Activated T-helper 2 cell treated with anti-CD3 and anti-CD28 coated beads, Interferon-gamma antibody, Interleukin-2, Interleukin-4, amounts not matched to agents 10 μg/mL and 5 μg/mL and 100 μg/mL, durations not matched to agents 14 hours and 24 hours and 36 hours (primary cell): ENCODE measurements around the gene ATG2B. TPM values are rescaled to one million over a fixed set of nuclear protein-coding genes. Genes with fewer than 3 reads are reported as not detected.

ENCODE experiments used
- DNase-seq: peaks from one replicate; pipeline ENCODE4 v3.0.0; 2021; ENCODE audit warnings: low spot score
- H3K27ac Mint-ChIP-seq: one replicate; pipeline ENCODE4 v1.8.0; 2021; ENCODE audit warnings: mixed read lengths
- H3K27me3 Mint-ChIP-seq: one replicate; pipeline ENCODE4 v1.8.0; 2021; ENCODE audit warnings: low read depth, mixed read lengths
- H3K36me3 Mint-ChIP-seq: one replicate; pipeline ENCODE4 v1.8.0; 2021; ENCODE audit warnings: low read depth, mixed read lengths
- H3K4me1 Mint-ChIP-seq: one replicate; pipeline ENCODE4 v1.8.0; 2021; ENCODE audit warnings: low read depth, mixed read lengths
- H3K4me3 Mint-ChIP-seq: one replicate; pipeline ENCODE4 v1.8.0; 2021; ENCODE audit warnings: low read depth, mild to moderate bottlenecking, moderate library complexity, mixed read lengths
- H3K9me3 Mint-ChIP-seq: one replicate; pipeline ENCODE4 v1.8.0; 2021; ENCODE audit warnings: mixed read lengths
- intact Hi-C: fragments of 100-400 bp; cut with micrococcal nuclease; formaldehyde crosslinking; loops from one replicate; pipeline ENCODE4 v1.15.1; 2023
- total RNA-seq: library from RNA; stranded (reverse); gene quantifications from 2 replicates; pipeline ENCODE4 v1.2.3, GENCODE V29; 2022

ATG2B gene
- total RNA-seq, 1 donor from 2014 or later: 18.3 TPM

DNA sequence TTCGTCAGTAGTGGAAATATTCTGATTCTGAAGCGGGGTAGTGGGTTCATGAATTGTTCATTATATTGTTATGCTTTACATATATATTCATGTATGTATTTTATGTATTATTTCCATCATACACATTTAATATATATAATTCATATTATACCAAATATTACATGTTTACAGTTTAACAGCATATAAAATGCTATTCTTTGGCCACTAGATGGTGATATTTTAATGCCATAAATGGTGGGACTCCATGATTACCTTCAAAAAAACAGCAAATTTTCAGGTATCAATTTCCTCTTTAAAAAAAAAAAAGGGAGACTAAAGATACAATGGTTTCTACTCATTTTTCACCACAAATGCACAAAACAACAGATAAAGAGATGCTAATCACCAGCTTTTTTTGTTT, 66.1 kb downstream of the ATG2B start:
- no peak overlapping the region for H3K27ac Mint-ChIP-seq
- H3K27me3 Mint-ChIP-seq: no peaks in the 10 kb centered on the region
- no peaks in the 10 kb centered on the region for H3K4me1 Mint-ChIP-seq
- no peak for DNase-seq
- intact Hi-C loops: loop anchor here (1.0 kb wide), 1 partner anchor 127 kb away; no protein-coding TSS in a partner anchor
- H3K36me3 Mint-ChIP-seq: peaks cover 9% of the 10 kb centered on the region
- H3K4me3 Mint-ChIP-seq: no peak overlapping the region
- no peaks in the 10 kb centered on the region for H3K9me3 Mint-ChIP-seq

DNA sequence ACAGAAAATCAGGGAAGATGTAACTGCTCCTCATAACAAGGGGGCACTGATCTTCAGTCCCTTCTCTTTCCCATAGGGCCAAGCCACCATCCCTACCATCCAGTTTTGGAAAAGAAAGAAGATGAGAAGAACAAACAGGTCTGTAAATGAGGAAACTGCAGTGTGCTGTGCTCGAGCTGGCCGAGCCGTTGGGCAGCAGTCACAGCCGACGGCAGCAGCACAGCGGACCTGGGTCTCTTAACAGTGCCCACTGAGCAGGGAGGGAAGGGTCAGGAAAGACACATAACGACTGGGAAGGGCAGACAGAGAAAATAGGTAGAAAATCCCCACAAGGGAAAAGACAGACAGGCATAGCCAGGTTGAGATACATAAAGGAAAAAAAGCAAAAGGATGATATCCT, 68.9 kb downstream of the ATG2B start:
- Mint-ChIP-seq H3K36me3 (peaks cover 12% of the 10 kb centered on the region), H3K4me3 (no peak overlapping the region), H3K4me1 (no peaks in the 10 kb centered on the region), H3K9me3 (no peaks in the 10 kb centered on the region), H3K27ac (no peak overlapping the region), H3K27me3 (no peaks in the 10 kb centered on the region)
- no peak for DNase-seq
- intact Hi-C loops: no loop called here

- Mint-ChIP-seq H3K4me1 (no peaks in the 10 kb centered on the region), H3K4me3 (no peak overlapping the region), H3K27ac (no peak overlapping the region), H3K36me3 (peaks cover 17% of the 10 kb centered on the region), H3K27me3 (no peaks in the 10 kb centered on the region), H3K9me3 (no peaks in the 10 kb centered on the region)
- DNase-seq: no peak
- intact Hi-C loops: no loop called here
Measured at GRCh38 chr14:96287856-96288255, 75.3 kb downstream of the ATG2B start.

GRCh38 chr14:96286251-96286650, 76.9 kb downstream of the ATG2B start:
- H3K36me3 Mint-ChIP-seq: peaks cover 16% of the 10 kb centered on the region
- H3K4me3 Mint-ChIP-seq: no peak overlapping the region
- no peak for DNase-seq
- intact Hi-C loops: no loop called here
- no peaks in the 10 kb centered on the region for H3K27me3 Mint-ChIP-seq
- no peaks in the 10 kb centered on the region for H3K4me1 Mint-ChIP-seq
- no peak overlapping the region for H3K27ac Mint-ChIP-seq
- H3K9me3 Mint-ChIP-seq: no peaks in the 10 kb centered on the region

- peaks cover 15% of the 10 kb centered on the region for H3K36me3 Mint-ChIP-seq
- DNase-seq: no peak
- H3K4me1 Mint-ChIP-seq: no peaks in the 10 kb centered on the region
- no peak overlapping the region for H3K27ac Mint-ChIP-seq
- intact Hi-C loops: no loop called here
- H3K9me3 Mint-ChIP-seq: no peaks in the 10 kb centered on the region
- H3K27me3 Mint-ChIP-seq: no peaks in the 10 kb centered on the region
- H3K4me3 Mint-ChIP-seq: no peak overlapping the region
Measured at GRCh38 chr14:96285667-96286066, 77.5 kb downstream of the ATG2B start.

DNA sequence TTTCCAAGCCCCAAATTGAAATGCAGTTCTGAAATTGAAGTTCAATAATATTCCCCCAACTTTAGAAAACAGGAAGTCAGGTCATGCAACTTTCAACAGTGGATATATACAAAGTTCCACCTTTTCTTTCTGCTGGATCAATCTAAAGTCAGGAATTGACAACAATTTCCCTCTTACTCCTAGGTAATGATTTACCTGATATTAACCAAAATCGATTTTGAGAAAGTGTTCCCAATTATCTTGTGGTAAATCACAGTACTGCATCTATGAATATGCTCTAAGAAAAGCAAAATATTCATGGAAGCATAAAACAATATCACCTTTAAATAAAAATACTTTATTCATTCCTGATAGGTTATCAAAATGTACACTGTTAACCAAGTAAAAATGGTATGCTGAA, 78.7 kb downstream of the ATG2B start:
- Mint-ChIP-seq H3K9me3 (no peaks in the 10 kb centered on the region), H3K36me3 (peaks cover 15% of the 10 kb centered on the region), H3K4me1 (no peaks in the 10 kb centered on the region), H3K27ac (no peak overlapping the region), H3K4me3 (no peak overlapping the region), H3K27me3 (no peaks in the 10 kb centered on the region)
- intact Hi-C loops: no loop called here
- no peak for DNase-seq

DNA sequence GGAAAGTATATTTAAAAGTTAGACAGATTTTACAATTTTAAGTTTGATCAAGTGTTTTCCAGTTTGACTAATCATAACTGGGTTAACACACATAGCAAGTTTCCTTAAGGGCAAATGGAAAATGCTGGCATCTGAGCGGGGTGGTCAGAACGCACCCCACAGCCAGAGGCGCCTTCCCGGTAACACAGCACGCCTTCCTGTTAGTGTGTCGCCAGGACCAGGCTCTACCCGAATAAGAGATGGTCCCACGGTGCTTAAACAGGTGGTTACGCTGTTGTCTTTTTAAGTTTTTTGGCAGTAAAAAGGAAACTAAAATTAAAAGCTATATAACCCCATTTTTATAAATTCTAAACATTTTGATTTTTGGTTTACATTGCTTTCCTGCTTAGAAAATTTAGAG, 79.1 kb downstream of the ATG2B start:
- intact Hi-C loops: no loop called here
- DNase-seq: no peak
- H3K27ac Mint-ChIP-seq: no peak overlapping the region
- no peaks in the 10 kb centered on the region for H3K9me3 Mint-ChIP-seq
- no peaks in the 10 kb centered on the region for H3K4me1 Mint-ChIP-seq
- H3K36me3 Mint-ChIP-seq: peaks cover 15% of the 10 kb centered on the region
- no peaks in the 10 kb centered on the region for H3K27me3 Mint-ChIP-seq
- no peak overlapping the region for H3K4me3 Mint-ChIP-seq

DNA sequence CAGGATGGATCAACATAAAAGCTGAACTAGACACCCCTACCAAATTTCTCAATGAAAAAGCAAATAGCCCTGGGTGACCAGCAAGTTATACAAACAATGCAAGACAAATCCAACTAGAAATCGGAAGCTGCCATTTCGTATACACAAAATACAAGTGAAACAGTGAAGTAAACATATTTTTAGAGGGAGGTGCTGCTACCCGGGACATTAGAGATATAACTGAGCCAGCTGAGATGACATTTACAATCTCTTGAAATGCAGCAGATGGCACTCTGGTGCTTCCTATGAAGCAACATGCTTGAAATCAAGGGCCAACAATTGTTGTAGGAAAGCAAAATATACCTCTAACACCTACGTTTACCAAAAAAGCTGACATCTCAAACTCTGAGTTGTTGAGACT, 81.7 kb downstream of the ATG2B start:
- H3K36me3 Mint-ChIP-seq: peaks cover 11% of the 10 kb centered on the region
- H3K9me3 Mint-ChIP-seq: peaks cover 4% of the 10 kb centered on the region
- intact Hi-C loops: no loop called here
- no peaks in the 10 kb centered on the region for H3K4me1 Mint-ChIP-seq
- H3K27ac Mint-ChIP-seq: no peak overlapping the region
- no peak overlapping the region for H3K4me3 Mint-ChIP-seq
- no peak for DNase-seq
- H3K27me3 Mint-ChIP-seq: no peaks in the 10 kb centered on the region

- no peaks in the 10 kb centered on the region for H3K27me3 Mint-ChIP-seq
- H3K27ac Mint-ChIP-seq: no peak overlapping the region
- intact Hi-C loops: no loop called here
- DNase-seq: no peak
- no peak overlapping the region for H3K4me3 Mint-ChIP-seq
- H3K9me3 Mint-ChIP-seq: peaks cover 4% of the 10 kb centered on the region
- no peaks in the 10 kb centered on the region for H3K4me1 Mint-ChIP-seq
- peaks cover 5% of the 10 kb centered on the region for H3K36me3 Mint-ChIP-seq
Measured at GRCh38 chr14:96280104-96280503, 83.0 kb downstream of the ATG2B start.

DNA sequence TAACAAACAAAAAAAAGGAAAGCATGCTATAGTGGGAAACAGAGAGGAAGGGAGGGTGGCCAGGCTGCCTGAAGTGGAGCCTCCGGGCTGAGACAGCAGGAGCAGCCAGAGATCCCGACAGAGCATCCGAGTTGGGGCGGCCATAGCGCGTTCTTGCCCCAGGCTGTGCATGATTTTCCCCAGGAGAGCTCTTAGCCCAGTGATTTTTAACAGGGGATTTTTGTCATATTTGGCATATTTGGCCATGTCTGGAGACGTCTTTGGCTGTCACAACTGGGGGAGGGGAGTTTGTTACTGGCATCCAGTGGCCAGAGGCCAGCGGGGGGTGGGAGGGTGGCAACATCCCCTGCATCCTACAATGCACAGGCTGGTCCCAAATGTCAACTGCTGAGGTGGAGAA, 83.6 kb downstream of the ATG2B start:
- peaks cover 4% of the 10 kb centered on the region for H3K9me3 Mint-ChIP-seq
- H3K36me3 Mint-ChIP-seq: peaks cover 5% of the 10 kb centered on the region
- no peaks in the 10 kb centered on the region for H3K4me1 Mint-ChIP-seq
- H3K27ac Mint-ChIP-seq: no peak overlapping the region
- no peak overlapping the region for H3K4me3 Mint-ChIP-seq
- H3K27me3 Mint-ChIP-seq: no peaks in the 10 kb centered on the region
- DNase-seq: no peak
- intact Hi-C loops: no loop called here

- DNase-seq: no peak
- H3K27me3 Mint-ChIP-seq: no peaks in the 10 kb centered on the region
- H3K9me3 Mint-ChIP-seq: peaks cover 4% of the 10 kb centered on the region
- H3K27ac Mint-ChIP-seq: no peak overlapping the region
- H3K4me1 Mint-ChIP-seq: no peaks in the 10 kb centered on the region
- H3K36me3 Mint-ChIP-seq: peaks cover 2% of the 10 kb centered on the region
- H3K4me3 Mint-ChIP-seq: no peak overlapping the region
- intact Hi-C loops: no loop called here
Measured at GRCh38 chr14:96277890-96278289, 85.3 kb downstream of the ATG2B start.

DNA sequence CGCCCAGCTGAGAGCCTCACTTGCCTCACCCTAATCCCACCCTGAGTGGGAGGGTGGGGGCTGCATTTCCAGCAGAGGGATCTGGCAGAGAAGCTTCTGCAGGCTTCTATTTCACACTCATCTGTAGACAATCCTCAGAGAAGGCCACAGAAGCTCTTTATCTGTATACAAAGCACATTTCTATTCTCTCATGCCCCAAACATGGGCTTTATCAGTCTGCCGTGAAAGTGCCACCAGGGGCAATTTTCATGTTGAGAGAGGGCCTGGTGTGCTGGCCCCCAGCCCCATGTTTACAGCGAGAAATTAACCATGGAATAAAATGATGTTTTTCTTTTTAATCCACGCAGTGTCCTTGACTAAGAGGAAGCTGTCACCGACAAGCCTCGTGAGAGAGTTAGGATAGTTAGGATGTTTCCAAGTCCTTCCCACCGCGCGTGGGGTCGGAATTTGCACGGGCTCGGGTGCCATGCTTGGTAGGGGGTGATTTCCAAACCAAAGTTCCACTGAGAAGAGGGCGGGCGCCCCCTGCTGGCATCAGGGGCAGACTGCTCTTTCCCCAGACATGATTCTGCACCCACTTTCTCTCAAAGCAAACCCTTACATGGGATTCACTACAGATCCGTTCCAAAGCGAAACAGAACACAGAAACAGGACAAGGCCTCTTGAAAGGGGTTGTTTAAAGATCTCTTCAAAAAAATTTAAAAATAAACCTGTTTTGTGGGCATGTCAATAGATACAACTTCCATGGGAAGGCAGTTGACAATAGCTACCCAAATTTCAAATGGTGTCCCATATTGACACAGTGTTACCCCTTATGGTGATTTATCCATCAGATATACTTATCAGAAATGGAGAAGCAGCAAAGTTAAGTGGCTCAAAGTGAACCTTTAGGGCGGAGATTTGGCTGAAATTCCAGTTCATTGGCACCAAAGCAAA, 87.7 kb downstream of the ATG2B start:
- Mint-ChIP-seq H3K4me3 (no peak overlapping the region), H3K4me1 (no peaks in the 10 kb centered on the region), H3K27me3 (no peaks in the 10 kb centered on the region), H3K27ac (no peak overlapping the region), H3K36me3 (no peaks in the 10 kb centered on the region), H3K9me3 (peaks cover 14% of the 10 kb centered on the region)
- peak; percentile 25 for DNase-seq
- intact Hi-C loops: loop anchor here (2.0 kb wide), 1 partner anchor 715 kb away; no protein-coding TSS in a partner anchor

DNA sequence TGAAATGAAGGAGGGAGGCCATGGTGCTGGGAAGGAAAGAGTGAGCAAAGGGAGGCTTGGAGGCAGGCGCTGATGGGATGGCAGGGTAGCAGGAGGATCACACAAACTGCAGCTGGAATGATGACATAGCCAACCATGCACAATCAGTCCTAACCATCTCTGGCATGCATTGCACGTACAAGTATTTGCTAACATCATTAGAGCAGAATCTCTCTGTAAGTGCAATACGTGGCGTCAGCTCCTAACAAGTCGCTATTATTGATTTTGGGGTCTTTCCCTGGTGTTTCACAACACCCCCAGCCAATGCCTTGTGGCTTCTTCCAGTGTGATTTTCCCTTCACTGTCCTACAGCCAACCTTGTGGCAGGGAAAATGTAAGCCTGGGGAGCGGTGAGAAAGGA, 88.6 kb downstream of the ATG2B start:
- Mint-ChIP-seq H3K9me3 (peaks cover 14% of the 10 kb centered on the region), H3K27me3 (no peaks in the 10 kb centered on the region), H3K4me1 (no peaks in the 10 kb centered on the region), H3K36me3 (no peaks in the 10 kb centered on the region), H3K27ac (no peak overlapping the region), H3K4me3 (no peak overlapping the region)
- no peak for DNase-seq
- intact Hi-C loops: loop anchor here (2.0 kb wide), 1 partner anchor 714 kb away; no protein-coding TSS in a partner anchor
